Measurements from ENCODE around the gene CACNA1C.

The CACNA1C gene

DNA sequence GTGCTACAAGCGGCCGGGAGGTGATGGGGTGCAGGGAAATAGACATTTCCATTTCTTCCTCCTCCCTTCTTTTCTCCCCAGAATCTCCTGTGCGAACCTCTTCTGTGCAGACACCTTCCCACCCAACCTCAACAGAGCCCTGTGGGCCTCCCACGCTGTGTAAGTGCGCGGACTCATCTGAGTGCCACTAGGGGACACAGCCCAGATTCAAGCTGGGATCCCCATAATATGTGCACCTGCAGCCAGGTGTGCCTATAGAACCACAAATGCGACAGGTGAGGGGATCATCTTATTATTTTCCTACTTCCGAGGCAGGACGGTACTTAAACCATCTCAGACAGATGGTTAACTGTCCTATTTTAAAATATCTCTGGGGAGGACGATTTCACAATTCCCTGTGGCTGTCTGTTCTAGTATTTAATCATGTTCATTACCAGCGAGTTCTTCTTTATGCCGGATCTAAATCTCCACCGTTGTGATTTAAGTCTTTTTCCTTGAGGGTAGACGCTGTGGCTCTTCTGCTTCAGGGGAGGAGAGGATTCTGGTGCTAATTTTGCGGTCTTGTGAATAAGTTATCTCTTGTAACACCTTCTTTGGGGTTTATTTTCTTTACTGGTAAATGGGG is 17.2 kb upstream of the CACNA1C start:
- DNase-seq: no peak

DNA sequence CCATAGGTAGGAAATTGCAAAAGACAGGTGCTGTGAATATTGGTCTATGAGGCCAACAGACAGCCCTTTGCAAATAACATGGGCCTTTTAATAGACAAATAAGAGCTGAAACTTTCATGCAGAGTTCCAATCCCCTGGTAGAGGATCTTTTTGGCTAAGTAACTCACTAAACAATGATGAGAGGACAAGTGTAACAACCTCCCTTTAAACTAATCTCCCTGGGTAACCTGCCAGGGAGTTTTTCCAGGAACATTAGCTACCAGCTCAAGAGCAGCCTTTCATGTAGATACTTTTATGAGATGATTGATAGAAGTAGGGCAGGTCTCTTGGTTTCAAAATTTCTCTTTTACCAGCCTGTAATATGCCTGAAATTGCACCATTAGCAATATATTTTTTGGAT is 13.8 kb upstream of the CACNA1C start:
- DNase-seq: no peak

DNA sequence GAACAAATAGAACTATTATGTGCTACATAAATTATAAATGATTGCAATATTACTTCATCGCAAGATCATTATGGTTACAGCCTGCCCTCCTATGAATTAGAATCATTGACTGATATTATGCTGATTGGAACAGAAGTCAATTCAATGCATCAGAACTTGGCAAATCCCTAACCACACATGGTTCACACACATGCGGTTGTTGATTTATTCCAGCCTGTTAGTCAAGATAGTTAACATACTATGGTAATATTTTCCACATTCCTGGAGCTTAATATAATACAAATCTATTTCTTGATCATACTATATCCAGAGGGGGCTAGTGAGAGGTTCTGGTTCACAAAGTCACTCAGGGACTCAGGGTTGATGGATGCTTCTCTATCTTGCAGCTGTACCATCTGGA is 9.7 kb upstream of the CACNA1C start:
- no peak for DNase-seq

DNA sequence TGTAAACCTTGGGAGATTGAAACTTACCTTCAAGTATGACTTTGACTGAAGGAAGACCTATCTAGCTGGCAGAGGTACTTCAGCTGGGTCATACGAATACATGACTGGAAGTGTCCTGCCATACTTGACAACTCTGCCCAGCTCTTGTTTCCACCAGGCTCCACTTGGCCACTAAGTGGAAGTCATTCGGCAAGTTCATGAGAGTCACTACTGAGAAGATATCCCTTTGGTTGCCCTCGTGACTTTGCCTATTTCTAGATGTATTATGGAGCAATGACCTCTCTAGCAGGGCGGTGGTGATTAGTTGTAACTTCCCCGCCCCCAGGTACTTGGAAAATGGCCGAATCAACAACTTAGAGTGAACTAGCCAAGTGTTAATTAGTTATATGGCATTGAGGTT is 8.6 kb upstream of the CACNA1C start:
- DNase-seq: no peak

- no peak for DNase-seq
These were observed 5.8 kb upstream of the CACNA1C start for GRCh38 chr12:2046957-2047356.

DNA sequence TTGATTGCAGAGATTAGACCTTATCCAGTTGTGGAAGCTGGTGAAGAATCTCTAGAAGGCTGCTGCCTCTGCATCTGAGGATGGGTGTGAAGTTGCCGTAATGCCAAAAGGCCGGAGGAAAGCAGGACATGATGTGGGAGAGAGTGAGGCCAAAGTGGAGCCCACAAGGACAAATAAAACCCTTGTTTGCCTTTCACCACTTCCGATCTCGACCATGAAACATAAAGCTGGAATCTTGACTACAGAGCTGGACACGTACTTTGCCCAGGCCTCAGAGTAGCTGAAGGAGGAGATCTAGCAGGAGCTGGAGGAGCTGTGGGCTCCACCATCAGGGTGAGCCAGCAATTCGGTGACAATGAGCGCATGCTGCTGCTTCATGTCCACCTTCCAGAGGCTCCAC is 5.0 kb upstream of the CACNA1C start:
- DNase-seq: no peak

DNA sequence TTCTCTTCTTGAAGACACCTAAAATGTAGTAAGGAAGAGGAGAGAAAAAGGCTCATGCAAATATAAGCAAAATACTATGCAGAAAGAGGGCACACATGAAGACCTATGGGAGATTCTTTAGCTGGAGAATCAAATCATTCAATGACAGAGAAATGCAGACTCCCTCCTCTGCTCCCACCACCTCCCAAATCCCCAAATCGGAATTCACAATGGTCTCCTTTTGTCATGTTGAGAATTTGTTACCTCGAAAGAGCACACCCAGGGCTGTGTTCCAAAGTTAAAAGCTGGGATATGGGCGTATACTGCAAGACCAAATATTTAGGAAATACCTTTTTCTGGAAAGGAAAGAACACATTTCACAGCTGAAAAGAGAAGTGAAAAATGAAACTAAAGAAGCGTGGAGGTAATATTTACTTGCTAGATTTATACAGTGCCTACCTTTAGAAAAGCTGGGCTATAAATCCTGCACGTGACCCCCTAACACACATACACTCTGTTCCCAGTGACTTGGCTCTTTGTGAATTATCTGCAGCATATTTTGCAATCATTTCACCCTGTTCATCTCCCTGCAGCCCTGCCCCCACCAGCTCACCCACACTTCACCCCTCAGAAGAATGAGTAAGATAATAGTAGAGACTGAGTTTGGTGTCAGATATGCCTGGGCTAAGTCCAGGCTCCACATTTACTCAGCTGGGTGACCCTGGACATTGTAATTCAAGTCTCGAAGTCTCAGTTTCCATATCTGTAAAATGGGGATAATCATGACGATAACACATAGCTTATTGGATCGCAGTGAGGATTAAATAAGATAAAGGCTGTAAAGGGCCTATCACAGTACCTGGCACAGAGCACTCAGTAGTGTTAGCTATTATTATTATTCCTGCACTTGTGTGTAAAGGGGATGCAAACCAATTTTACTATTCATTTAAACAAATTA is 2.9 kb upstream of the CACNA1C start:
- DNase-seq: no peak

DNA sequence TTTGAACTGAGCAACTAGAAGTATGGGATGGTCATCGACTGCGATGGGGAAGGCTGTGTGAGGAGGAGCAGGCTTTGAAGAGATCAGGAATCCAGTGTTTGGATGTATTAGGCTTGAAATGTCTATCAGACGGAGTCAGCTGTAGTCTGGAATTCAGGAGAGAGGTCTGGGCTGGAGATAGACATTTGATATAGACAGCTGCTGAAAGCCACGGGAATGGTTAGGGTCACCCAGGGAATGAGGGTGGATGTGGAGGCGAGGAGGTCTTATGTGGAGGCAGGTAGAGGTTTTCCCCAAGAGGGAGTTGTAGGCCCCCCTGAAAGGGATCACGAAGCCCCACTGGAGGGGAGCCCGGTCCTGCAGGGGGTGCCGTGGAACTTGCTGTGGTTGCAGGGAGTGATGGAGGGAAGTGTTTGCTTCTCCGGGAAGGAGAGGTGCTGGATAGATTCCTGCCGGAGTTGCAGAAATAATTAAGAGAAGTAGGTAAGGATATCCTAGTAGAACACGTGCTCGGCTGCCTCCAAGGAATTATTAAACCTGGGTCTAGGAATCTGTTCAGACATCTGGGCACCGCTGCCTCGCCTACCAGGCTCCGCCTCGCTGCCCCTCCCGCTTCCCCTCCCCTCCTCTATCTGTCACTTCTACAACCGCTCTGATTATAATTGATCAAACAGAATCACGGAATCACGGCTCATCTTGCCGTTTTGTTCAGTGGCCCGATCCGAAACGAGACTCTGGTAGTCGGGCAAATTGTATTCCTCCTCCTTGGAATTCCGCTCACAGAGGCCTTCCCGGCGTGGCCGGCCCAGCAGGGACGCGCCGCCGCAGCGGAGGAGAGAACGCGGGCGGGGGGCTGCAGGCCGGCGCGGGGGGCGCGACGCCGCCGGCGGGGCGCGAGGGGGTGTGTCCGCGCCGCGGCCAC is 826 bp upstream of the CACNA1C start:
- no peak for DNase-seq

DNA sequence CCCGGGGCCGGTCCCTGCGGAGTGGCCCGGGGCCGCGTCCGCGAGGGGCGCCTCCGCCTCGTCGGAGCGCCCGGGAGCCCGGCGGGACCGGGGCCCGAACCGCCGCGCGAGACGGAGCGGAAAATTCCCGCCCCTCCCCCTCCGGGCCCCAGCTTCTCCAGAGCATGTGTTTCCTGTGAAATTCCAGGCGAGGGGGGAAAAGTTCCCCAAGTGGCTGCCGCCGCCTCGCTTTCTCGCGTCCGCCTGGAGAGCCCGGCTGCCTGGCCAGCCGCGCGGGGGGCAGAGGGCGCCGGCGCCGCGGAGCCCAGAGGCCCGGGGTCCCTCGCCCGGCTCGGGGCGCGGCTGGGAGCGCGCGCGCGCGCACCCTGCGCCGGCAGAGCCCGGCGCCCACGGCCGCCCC is 904 bp downstream of the CACNA1C start:
- no peak for DNase-seq

DNA sequence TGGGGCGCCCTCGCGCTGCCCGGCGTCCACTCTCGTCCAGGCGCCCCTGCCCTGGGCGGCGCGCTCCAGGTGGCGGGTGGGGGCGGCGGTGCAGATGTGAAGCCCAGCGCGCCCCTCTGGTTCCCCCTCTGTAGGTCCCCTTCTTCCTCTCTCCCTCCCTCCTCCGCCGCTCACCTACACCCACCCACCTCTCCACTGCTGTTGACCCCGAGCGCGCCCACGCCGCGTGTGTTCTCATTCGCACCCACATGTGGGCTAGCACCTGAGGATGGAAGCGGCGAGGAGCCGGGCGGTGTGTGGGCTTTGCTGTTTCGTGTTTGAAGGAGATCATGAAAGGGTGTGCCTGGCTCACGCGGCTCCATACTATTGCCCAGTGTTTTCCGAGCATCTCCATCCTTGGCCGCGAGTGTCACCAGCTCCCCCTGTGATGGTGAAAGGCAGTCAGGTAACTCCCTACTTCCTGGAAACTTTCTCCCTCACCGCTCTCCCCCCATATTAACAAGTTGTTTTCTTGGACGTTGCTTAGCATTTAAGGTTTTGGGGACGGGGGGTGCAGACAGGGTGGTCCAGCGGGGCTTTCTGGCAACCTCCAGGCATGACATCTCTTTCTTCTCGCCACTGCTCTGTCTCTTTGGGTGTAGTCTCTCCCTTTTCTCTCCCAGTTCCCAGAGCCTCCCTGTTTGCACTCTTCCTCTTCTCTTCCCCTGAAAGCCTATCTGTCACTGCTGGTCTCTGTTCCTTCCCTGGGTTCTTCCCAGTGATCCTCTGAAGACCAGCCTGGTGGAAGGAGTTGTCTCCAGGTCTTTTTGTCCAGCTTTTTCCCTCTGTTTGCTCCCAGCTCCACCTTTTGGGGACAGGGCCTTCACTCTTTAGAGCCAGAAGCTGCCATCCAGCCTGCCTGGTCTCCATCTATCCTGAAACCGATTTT is 1.6 kb downstream of the CACNA1C start:
- DNase-seq: no peak

GRCh38 chr12:2057041-2057794 is 4.4 kb downstream of the CACNA1C start:
- DNase-seq: peak in 1 of 2 experiments; percentile 3

DNA sequence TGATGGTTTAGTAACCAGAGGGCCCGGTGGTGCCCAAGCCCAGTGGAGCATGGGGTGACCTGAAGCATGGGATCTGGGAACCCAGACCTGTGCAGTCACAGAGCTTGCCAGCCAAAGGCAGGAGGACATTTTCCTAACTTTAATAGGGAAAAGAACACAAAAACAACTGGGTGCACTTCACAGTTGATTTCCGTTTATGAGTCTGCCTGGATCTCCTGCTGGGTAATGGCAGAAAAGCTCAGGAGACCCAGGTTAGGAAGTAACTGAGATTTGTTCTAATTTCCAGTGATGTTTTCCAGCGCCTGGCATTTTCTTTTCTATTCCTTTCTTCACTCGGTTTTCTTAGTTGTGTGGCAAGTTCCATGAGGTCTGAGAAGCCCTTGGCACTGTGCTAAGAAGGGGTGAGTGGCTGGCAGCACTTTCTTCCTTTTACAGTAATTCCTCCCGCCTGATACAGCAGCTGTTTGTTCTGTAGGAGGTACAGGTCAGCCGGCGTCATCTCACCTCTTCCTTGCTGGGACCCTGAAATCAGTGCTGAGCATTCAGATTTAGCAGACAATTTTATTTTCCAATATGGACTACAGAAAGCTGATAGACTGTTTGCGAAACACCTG is 5.1 kb downstream of the CACNA1C start:
- DNase-seq: no peak

- no peak for DNase-seq
These were observed 6.0 kb downstream of the CACNA1C start for GRCh38 chr12:2058837-2059236.

GRCh38 chr12:2061402-2061801 is 8.6 kb downstream of the CACNA1C start:
- no peak for DNase-seq

- no peak for DNase-seq
These were observed 11.3 kb downstream of the CACNA1C start for GRCh38 chr12:2064071-2064507.

DNA sequence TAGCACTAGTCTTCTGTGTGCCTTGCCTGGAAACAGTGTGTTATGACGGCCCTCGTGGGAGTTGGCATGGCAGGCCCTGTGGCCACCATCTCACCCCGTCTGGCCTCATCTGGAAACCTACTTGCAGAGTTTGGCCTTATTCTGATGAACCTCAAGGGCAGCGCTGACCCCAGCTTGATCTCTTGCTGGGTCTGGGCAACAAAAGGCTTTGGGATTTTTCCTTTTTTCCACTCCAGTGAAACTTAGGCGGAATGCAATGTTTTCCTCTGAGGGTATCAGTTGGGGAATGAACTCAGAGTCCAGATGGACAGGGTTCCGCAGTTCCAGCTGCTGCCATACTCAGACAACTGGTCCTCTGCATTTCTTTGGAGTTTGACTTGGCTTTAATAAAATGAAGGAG is 15.9 kb downstream of the CACNA1C start:
- DNase-seq: no peak

DNA sequence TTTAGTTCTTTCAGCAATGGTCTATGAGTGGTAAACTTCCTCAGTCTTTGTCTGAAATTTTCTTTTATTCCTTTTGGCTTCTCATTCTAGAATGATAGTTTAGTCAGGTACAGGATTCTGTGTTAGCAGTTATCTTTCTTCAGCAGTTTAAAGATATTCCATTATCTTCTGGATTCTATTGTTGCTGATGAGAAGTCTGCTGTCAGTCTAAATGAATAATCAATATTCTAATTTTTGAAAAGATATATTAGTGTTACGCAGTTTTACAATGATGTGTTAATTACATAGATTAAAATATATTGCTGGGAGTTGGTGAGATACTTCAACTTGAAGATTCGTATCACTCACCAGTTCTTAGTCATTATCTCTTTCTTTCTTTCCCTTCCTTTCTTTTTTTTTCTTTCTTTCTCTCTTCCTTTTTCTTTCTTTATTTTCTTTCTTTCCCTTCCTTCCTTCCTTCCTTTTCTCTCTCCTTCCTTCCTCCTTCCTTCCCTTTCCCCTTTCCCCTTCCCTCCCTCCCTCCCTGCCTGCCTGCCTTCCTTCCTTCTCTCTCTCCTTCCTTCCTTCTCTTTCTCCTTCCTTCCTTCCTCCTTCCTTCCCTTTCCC is 17.8 kb downstream of the CACNA1C start:
- no peak for DNase-seq

- no peak for DNase-seq
These were observed 22.0 kb downstream of the CACNA1C start for GRCh38 chr12:2074792-2075191.

DNA sequence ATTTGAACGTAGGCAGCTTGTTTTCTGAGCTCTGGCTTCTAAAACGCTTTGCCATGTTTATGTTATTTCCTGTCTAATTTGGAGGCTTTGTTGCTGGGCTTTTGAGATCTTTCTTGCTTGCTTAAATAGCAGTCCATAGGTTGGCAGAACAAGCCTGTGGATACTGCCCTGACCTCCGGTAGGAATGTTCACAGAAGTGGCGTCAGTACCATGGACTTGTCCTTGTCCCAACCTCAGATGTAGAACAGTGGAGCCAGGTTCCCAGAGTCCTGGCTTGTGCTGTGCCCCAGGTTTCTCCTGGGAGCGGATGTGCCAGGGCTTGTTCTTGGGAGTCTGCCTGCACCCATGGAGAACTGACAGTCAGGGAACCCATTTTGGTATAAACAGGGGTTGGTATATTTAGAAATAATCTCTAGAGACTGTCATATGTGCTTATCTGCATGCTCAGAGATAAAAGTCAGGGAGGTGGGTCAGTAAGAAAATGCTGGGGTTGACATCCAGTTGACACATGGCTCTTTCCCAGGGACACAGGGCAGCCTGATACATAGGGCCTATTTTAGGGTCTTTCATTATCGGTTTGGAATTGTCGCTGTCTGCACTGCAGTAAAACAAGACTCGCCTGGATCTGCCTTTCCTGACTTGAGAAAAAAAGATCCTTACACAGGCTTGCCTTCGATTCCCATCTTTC is 22.9 kb downstream of the CACNA1C start:
- DNase-seq: no peak

GRCh38 chr12:2076196-2076570 is 23.4 kb downstream of the CACNA1C start:
- DNase-seq: no peak

Measured in activated CD4-positive, alpha-beta T cell treated with anti-CD3 and anti-CD28 coated beads, Interleukin-2, amount 50 U/mL, for 4 hours (primary cell).